HG02571 (cell line): ENCODE results near the gene MIOS.

Experiments
- ATAC-seq: cut with Tn5 transposase; IDR thresholded peaks from one replicate; pipeline ENCODE4 v1.9.1; 2021; ENCODE audit warnings: mild to moderate bottlenecking, moderate library complexity; ENCODE audit not compliant: unreplicated experiment

MIOS gene

DNA sequence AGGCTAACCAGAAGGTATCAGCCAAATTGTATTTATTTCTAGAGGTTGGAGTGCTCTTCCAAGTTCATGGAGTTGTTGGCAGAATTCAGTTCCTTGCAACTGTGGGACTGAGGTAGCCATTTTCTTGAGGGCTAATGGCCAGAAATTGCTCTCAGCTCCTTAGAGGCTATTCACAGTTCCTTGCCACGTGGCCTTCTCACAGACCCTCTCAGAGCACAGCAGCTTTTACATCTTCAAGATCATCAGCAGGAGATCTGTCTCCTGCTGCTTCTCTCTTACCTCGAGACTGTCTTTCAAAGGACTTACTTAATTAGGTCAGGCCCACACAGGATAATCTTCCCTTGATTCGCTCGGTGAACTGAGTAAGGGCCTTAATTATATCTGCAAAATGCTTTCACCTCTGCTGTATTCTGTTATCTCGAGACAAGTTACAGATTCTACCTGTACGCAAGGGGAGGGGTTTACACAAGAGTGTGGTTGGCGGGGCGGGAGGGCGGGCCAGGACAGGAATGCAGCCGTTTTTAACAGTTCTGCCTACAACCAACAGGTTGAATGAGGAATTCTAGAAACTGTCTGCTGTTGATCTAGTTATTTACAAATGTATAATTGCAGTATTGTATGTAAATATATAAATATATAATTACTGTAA lies 15.0 kb downstream of the MIOS start:
- ATAC-seq: no peak

DNA sequence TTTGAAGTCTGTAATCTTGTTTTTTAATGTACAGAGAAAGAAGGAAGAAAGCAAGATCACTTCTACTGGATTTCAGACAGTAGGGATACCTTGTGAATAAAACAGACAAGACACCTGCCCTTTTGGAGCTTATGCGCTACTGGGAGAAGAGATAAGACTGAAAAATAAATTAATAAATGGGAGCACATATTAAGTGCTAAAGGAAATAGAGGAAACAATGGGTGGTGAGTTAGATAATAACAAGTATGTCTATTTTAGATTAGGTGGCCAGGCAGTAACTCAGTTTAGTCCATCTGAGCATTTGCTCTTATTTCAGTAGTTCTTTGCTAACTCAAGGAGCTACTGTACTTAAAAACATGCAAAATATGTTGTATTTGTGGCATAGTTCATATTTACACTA lies 15.9 kb downstream of the MIOS start:
- no peak for ATAC-seq

DNA sequence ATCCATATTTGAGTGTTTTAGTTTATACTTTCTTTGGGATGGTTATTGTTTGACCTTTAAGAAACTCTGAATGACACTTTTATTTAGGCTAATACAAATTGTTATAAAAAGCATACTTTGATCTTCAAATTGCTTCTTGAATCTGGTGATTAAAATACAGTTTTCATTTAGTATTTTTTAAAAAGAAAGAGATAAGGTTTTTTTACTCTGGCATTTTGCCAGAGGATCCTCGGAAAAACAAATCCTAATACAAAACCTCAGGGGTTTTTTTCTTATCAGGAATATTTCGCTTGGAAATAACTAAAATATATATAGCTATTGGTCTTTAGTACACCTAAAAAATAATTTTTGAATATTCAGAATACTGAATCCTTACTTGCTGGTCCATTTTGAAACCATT lies 17.0 kb downstream of the MIOS start:
- ATAC-seq: no peak

DNA sequence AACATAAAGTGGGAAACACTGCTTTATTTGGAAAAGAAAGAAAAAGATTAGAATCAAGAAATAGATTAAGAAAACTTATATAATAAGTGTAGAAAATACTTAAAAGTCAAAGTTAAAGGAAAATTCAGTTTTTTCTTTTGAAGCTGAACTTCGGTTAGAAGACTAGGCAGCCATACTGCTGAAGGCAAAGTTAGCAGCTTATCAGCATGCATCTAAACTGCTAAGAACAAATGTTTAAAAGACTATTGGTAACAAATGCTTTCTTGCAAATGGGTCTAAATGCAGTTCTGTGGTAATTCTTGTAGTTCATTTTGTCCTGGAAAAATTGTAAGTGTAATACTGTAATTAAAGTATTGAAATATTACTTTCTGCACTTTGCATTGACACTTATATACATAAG lies 18.0 kb downstream of the MIOS start:
- no peak for ATAC-seq

DNA sequence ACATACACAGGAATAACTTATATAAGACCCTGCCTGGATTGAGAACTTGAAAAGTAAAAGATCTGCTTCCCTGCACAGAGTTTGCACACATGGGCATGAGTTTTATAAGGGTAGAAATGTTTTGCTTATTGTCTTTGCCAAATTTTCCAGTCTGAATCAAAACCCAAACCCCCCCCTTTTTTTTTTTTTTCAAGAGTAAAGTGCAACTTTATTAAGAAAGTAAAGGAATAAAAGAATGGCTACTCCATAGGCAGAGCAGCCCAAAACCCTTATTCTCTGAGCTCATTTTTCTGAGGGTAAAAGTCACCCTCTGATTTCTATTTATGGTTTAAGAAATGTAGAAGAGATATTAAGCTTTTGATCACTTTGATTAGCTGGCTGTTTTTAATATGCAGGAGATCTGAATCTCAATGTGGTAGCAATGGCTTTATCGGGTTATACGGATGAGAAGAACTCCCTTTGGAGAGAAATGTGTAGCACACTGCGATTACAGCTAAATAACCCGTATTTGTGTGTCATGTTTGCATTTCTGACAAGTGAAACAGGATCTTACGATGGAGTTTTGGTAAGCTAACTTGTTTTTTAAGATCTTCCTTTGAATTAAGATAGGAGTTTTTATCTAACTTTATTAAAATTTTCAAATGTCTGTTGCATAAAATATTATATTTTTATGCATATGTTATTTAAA lies 18.7 kb downstream of the MIOS start:
- ATAC-seq: no peak

DNA sequence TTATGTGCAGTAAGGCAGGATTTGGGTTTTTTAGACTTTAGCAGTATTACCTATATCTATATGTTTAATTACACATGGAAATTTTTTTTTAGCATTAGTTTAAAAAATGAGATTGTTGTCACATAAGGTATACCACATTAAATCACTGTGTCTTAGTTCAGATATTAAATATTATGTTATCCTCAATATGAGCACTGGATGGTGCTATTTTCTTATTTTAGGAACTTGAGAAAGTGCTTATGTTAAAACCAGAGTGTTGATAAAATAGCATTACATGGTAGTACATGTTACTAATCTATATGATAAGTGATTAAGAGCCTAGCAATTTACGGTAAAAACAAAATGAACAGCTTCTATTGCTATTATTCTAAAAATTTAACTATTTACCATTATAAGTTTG lies 28.8 kb downstream of the MIOS start:
- ATAC-seq: no peak

DNA sequence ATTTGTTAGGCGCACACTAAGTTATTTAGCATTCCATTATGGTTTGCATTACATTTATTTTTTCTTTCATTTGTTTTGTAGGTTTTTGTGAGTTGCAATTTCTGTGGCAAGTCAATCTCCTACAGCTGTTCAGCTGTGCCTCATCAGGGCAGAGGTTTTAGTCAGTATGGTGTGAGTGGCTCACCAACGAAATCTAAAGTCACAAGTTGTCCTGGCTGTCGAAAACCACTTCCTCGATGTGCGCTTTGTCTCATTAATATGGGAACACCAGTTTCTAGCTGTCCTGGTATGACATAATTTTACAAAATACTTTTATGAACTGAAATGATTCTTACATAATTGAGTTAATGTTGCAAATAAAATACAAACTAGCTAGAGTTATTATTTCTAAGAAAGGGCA lies 29.5 kb downstream of the MIOS start:
- ATAC-seq: no peak

DNA sequence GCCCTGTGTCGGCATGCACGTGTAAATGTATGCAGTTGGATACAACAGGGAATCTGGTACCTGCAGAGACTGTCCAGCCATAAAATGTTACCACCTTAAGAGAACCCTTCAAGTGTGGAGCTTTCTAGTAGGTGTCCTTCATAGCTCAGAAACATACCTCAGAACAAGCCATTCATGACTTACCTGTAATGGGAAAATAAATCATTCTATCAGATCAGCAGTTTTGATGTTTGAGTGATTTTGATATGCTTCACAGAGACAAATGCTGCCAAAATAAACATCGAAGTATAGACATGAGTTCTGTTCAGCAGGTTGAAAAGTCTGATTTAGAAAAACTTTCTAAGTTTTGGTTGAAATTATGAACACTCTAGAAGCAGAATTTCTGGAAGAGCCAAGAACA lies 40.3 kb downstream of the MIOS start:
- no peak for ATAC-seq

DNA sequence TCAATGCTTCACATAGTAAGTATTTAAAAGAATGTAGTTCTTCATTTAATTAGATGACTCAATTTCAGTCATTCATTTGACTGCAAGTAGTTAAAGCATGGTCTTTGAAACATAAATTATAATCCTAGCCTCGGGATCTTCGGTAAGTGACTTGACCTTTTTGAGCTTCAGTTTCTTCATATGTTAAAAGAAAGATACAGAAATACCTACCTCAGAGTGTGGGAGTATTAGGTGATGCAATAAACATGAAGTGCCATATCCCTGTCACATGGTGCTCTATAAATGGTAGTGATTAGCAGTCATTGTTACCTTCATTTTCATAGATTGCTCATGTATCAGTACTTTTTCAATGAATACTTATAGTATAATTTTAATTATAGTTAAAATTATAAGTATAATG lies 42.6 kb downstream of the MIOS start:
- ATAC-seq: no peak

DNA sequence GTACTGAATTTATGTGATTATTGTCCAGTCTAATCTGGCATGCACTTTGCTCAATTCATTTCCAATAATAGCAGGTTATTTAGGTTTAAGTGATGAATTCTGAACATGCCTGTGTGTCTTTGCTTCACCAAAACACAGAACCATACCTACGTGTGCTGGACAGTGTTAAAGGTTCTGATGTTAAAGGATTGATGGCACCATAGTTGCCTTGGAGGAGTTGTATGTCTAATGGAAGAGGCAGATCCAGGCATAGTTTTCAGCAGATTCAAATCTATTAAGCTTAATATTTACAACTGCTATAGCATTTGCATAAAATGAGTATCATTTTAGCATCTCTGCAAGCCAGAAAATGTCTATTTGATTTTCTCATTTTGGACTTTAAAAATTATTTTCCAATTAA lies 45.8 kb downstream of the MIOS start:
- no peak for ATAC-seq

DNA sequence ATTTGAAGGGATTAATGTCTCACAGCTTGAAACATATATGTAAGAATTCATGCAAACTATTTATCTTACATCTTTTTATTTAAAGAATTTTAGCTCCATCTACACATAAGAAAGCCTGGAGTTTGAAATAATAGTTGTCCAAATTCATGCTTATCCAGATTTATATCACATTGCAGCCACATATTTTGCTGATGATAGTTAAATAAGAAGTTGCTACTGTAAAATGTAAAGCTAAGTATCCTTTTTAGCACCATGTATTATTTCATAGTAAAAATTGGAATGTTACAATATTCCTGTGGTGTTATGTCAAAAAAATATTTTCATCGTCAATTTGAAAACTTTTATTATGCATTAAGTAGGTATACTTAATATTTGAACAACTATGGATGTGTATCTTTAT lies 46.5 kb downstream of the MIOS start:
- no peak for ATAC-seq

DNA sequence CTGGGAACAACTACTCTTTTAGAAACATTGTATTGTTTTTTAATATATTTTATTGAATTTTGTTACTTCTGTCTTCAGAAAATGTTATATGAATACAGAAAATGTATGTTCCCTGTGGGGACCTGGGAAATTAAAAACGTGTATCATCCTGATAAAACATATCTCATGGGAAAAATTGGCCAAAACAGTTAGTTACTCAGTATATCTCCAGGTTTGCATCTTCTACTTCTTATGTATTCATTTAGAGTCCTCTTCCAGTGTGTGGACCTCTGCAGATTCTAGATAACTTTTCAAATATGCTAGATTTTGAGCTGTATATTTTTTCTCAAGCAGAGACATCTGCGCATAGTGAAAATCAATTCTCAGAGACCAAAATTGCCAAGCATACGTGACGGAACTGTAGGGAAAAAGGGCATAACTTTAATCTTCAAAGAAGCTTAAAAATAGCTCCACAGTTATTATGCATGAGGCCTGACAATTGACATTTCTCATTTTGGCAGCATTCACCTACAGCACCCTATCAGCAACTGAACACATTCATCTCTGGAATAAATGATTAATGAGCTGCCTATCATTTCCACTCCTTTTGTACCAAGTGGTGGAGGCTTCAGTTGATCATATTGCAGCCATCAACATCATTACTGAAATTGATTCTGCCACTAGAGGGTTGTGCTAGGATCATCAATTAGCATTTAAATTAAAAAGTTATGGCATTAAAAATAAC lies 47.5 kb downstream of the MIOS start:
- no peak for ATAC-seq

DNA sequence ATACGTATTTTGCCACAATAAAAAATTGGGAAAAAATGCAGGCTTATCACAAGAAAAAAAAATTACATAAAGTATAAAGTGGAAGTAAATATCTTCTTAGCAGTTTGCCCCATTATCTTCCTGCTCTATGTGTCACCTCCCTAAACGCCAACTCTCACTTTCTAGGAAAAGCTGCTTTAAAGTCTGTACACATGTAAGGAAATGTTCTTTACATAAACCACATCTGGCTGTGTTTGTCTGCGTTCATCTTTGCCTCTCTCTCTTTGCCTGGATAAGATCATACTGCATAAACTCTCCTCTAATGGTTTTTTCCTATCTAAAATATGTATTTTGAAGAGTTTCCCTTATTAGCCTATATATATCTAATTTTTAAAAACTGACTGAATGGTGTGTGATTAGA lies 50.9 kb downstream of the MIOS start:
- ATAC-seq: no peak

DNA sequence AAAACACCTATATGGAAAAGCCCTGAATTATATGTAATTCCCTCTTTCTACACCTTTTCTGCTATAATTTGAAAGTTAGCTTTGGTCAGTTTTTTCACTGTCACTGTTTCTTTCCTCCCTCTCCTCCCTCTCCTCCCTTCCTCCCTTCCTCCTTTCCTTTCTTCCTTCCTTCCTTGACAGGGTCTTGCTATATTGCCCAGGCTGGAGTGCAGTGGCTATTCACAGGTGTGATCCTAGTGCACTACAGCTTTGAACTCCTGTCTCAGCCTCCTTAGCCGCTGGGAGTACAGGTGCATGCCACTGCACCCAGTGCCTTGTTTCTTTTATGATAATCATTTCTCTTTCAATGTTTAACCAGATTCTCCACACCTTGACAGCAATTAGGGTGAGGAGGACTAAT lies 51.7 kb downstream of the MIOS start:
- no peak for ATAC-seq

DNA sequence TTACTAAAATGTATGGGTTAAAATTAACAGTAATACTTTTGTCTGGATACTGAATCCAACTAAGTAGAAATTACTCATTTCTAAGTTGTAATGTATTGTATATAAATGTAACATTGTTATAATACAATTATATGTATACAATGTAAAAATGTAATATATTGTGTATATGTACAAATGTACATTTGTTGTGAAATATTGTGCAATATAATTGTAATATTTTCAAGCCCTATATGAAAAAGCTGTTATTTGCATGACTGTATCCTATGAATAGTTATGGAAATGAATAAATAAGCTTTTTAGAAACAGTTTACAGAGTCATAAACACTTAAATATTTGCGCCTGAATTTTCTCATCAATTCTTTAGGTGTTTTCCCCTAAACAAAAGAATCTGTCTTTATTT lies 53.6 kb downstream of the MIOS start:
- ATAC-seq: no peak

DNA sequence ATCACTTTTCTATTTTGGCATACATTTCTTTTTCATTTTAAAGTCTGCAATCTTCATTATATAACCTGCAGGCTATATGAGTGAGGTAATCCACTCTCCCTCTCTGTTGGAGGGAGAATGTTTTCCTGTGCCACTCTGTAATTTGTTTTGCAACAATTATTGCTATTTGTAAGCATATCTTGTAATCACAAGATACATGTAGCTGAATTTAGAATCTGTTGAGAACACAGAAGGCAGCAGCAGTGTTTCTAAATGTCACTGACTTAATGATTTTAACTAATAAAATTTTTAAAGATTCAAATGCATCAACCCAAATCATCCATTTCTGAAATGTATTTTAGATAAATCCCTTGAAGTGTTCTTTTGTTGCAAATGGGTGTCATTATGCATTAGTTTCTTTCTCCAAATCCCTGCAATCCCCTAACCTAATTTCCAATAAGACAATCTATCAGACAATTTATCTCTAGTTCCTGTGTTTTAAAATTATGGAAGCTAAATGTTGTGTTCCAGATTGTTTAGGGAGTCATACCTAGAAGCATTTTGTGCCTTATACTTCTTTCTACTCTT lies 54.0 kb downstream of the MIOS start:
- ATAC-seq: no peak

DNA sequence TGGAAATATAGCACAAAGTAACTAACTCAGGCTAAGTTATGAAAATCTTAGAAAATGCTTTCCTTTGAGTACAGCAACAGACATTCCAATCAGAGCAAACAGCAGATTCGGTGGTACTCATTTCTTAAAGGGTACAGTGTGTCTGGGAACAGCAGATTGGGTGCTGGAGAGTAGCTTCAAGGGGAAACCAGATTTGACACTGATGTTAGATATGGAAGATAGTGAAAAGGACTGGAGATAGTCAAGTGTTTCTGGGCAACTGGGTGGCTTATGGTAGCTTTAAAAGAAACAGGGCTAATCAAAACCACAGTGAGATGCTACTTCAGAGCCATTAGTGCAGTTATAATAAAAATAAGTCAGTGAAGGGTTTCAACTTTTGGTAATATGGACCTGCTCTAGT lies 61.8 kb downstream of the MIOS start:
- ATAC-seq: no peak

DNA sequence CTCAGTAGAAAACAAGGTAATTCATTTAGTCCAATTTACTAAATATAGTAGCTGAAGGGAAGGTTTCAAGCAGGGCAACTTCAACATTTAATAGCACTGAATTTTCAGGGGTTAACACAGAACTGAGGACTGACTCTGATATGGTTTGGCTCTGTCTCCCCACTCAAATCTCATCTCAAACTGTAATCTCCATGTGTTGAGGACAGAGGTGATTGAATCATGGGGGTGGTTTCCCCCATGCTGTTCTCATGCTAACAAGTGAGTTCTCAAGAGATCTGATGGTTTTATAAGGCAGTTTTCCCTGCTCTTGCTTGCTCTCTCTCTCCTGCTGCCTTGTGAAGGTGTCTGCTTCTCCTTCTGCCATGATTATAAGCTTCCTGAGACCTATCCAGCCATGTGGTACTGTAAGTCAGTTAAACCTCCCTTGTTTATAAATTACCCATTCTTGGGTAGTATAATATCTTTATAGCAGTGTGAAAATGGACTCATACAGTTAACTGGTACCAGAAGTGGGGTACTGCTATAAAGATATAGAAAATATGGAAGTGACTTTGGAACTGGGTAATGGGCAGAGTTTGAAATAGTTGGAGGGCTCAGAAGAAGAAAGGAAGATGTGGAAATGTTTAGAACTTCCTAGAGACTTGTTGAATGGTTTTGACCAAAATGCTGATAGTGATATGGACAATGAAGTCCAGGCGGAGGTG lies 64.1 kb downstream of the MIOS start:
- ATAC-seq: no peak

DNA sequence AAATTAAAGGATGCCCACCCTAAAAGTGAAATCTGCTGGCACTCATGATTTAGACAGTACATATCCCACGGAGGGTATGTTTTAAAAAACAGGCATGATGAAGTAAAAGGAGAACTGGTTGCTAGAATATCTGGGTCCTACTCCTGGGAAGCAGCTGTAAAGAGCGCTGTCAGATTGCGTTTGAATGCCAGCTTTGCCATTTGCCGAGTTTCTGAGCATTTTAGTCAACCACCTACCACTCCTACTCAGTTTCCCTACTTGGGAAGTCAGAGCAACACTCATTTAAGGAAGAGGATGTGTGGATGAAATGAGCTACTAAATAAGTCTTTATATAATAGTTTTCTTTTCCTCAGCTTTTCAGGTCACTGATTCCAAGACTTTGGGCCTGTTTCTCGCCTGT lies 72.7 kb downstream of the MIOS start:
- no peak for ATAC-seq

DNA sequence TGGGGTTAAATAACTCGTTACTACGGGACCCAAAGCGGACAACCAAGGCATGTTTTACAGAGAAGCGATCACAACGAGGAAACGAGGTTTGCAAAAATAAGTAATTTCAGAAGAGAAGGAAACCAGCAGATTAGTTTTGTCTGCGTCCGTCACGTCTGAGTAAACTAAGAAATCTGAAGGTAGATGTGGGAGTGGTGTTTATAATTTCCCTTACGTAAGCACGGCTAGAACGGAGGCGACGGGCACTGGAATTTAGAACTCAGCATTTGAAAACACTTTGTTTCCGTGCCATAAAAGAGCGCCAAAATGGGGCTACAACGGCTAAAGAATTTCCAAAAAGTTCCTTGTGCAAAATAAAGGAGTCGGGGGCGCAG lies 73.2 kb downstream of the MIOS start:
- ATAC-seq: no peak
